Tibial nerve (tissue), 4 donors: Measurements from ENCODE around the gene ASTN2.

Source experiments
- EP300 ChIP-seq, 2 donors: sonication (generic); formaldehyde crosslinking; IDR thresholded peaks; one replicate each; pipeline ENCODE4 v1.6.1; 2017; ENCODE audit warnings: antibody characterized with exemption in 2 of 2, mild to moderate bottlenecking in 1 of 2
- POLR2A ChIP-seq, 2 donors: fragments of 450-650 bp; IDR thresholded peaks; one replicate each; pipeline ENCODE4 v1.6.1; 2017; ENCODE audit warnings: antibody characterized with exemption in 2 of 2, mild to moderate bottlenecking in 2 of 2, moderate library complexity in 2 of 2
- TF ChIP-seq, protein P1 (sequence below), 5 experiments: fragments of 200-600 bp in 3 of 5; fragments of 450-650 bp in 2 of 5; sonication (generic) in 3 of 5; IDR thresholded peaks; one replicate each; pipeline ENCODE4 v1.5.1; 2016 to 2019; ENCODE audit warnings: antibody characterized with exemption in 5 of 5, mild to moderate bottlenecking in 3 of 5, moderate library complexity in 2 of 5

DNA sequence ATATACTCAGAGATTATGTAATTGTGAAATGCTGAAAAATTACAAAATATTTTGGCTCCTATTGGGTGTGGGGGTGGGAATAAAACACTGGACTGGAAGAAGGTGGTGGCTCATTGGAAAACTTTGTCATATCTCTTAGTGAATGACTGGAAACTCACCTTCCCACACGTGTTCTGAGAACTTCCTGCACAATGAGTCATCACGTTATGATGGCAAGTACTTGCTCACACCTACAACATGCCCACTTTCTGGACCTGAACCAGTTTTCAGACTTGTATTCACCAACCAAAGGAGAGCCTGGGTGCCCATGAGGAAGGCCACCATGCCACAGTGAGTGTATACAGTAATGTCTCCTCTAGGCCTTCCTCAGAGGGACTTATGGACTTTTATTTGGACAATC is 294.8 kb downstream of the ASTN2 start:
- TF ChIP-seq, protein P1, sequence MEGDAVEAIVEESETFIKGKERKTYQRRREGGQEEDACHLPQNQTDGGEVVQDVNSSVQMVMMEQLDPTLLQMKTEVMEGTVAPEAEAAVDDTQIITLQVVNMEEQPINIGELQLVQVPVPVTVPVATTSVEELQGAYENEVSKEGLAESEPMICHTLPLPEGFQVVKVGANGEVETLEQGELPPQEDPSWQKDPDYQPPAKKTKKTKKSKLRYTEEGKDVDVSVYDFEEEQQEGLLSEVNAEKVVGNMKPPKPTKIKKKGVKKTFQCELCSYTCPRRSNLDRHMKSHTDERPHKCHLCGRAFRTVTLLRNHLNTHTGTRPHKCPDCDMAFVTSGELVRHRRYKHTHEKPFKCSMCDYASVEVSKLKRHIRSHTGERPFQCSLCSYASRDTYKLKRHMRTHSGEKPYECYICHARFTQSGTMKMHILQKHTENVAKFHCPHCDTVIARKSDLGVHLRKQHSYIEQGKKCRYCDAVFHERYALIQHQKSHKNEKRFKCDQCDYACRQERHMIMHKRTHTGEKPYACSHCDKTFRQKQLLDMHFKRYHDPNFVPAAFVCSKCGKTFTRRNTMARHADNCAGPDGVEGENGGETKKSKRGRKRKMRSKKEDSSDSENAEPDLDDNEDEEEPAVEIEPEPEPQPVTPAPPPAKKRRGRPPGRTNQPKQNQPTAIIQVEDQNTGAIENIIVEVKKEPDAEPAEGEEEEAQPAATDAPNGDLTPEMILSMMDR (IDR thresholded peaks at IDR 0.05), result no peak
- TF ChIP-seq POLR2A (IDR thresholded peaks at IDR 0.05) (no peak), EP300 (IDR thresholded peaks at IDR 0.05) (no peak)
